GM12878 (cell line): Measurements from ENCODE around the gene CNTN4.

ENCODE experiments used
- CBX5 ChIP-seq: sonication (generic); IDR thresholded peaks from 2 replicates; pipeline ENCODE4 v1.6.1; 2016; ENCODE audit warnings: low read depth, moderate library complexity, mild to moderate bottlenecking, inconsistent platforms
- CREB1 ChIP-seq: IDR thresholded peaks from 2 replicates; pipeline ENCODE4 v1.6.1; 2012; ENCODE audit warnings: low read depth, mild to moderate bottlenecking, inconsistent platforms
- EZH2 ChIP-seq: IDR thresholded peaks from 2 replicates; pipeline ENCODE4 v1.6.1; 2012; ENCODE audit warnings: low read depth, mild to moderate bottlenecking, control low read depth, inconsistent platforms, low read length, borderline replicate concordance; ENCODE audit not compliant: control insufficient read depth
- GABPA ChIP-seq: IDR thresholded peaks from 2 replicates; pipeline ENCODE4 v1.6.1; 2014; ENCODE audit warnings: antibody characterized with exemption, low read depth, mild to moderate bottlenecking, inconsistent platforms
- HDAC6 ChIP-seq: fragments of 200-600 bp; sonication (generic); IDR thresholded peaks from one replicate; pipeline ENCODE4 v1.8.0; 2017; ENCODE audit warnings: antibody characterized with exemption; ENCODE audit not compliant: unreplicated experiment
- MEF2B ChIP-seq: fragments of 450-650 bp; IDR thresholded peaks from 2 replicates; pipeline ENCODE4 v1.6.1; 2018; ENCODE audit warnings: mild to moderate bottlenecking, moderate library complexity; ENCODE audit not compliant: partially characterized antibody, poor library complexity, severe bottlenecking
- MXI1 ChIP-seq: fragments of 150-350 bp; IDR thresholded peaks from 2 replicates; pipeline ENCODE4 v1.6.1; 2011; ENCODE audit warnings: low read depth, mild to moderate bottlenecking, inconsistent platforms, low read length, improper control_type of control experiment
- NFIC ChIP-seq: IDR thresholded peaks from 2 replicates; pipeline ENCODE4 v1.6.1; 2012; ENCODE audit warnings: low read depth, mild to moderate bottlenecking, inconsistent platforms, low read length, moderate library complexity
- POLR2A ChIP-seq: IDR thresholded peaks from 2 replicates; pipeline ENCODE4 v1.6.1; 2011; ENCODE audit warnings: low read depth, mild to moderate bottlenecking, low read length
- SIN3A ChIP-seq: IDR thresholded peaks from 2 replicates; pipeline ENCODE4 v1.6.1; 2012; ENCODE audit warnings: low read depth, low read length, improper control_type of control experiment
- SP1 ChIP-seq: IDR thresholded peaks from one replicate; pipeline ENCODE4 v1.6.1; 2011; ENCODE audit warnings: low read depth, low read length
- TCF12 ChIP-seq: IDR thresholded peaks from 2 replicates; pipeline ENCODE4 v1.6.1; 2011; ENCODE audit warnings: low read depth, mild to moderate bottlenecking, low read length
- ZNF207 ChIP-seq: fragments of 450-650 bp; IDR thresholded peaks from 2 replicates; pipeline ENCODE4 v1.6.1; 2014; ENCODE audit warnings: antibody characterized with exemption, mild to moderate bottlenecking, borderline replicate concordance
- TF ChIP-seq, protein P1 (sequence below): IDR thresholded peaks from 2 replicates; pipeline ENCODE4 v1.6.1; 2011; ENCODE audit warnings: low read depth, low read length, improper control_type of control experiment, borderline replicate concordance

DNA sequence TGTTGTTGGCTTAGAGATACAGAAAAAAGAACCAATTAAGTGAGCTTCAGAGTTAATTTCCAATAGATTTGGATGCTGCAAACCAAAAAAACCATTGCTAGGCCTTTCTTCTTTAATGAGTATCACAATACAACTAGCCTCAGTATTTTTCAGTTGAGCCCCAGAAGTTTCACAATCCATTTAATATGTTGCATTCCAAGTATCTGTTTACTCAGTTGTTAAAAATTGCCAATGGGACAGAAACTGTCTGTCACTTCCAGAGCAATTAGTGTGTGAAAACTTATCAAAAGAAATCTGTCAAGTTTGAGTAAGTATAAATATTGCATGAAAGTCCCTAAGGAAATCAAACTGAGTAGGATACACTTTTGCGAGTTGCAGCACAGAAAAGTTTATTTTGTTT, 763.7 kb downstream of the CNTN4 start:
- TF ChIP-seq CREB1: no peak
- TF ChIP-seq GABPA: no peak
- no peak for TF ChIP-seq NFIC
- no peak for TF ChIP-seq EZH2
- TF ChIP-seq SP1: no peak
- no peak for TF ChIP-seq SIN3A
- TF ChIP-seq, protein P1, sequence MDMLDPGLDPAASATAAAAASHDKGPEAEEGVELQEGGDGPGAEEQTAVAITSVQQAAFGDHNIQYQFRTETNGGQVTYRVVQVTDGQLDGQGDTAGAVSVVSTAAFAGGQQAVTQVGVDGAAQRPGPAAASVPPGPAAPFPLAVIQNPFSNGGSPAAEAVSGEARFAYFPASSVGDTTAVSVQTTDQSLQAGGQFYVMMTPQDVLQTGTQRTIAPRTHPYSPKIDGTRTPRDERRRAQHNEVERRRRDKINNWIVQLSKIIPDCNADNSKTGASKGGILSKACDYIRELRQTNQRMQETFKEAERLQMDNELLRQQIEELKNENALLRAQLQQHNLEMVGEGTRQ: no peak
- TF ChIP-seq TCF12: no peak
- TF ChIP-seq ZNF207: no peak
- no peak for TF ChIP-seq POLR2A
- no peak for TF ChIP-seq CBX5
- TF ChIP-seq MXI1: no peak
- TF ChIP-seq HDAC6: no peak
- TF ChIP-seq MEF2B: no peak
